Measurements from ENCODE around the gene PROC. TPM values are rescaled to one million over a fixed set of nuclear protein-coding genes. Genes with fewer than 3 reads are reported as not detected.

PROC gene
- total RNA-seq, 4 donors from 2014 or later, result not detected

GRCh38 chr2:127394492-127394891, 23.7 kb upstream of the PROC start:
- WGBS, 2 donors, result 89% methylated on average over 3 of the region's 3 CpGs
- H3K27ac ChIP-seq, result no peak overlapping the region
- no peak overlapping the region for H3K4me3 ChIP-seq
- peaks cover 0 to 10% (median 4%) of the 10 kb centered on the region in 4 donors for H3K4me1 ChIP-seq
- no peaks in the 10 kb centered on the region for H3K36me3 ChIP-seq
- no peak for DNase-seq (ENCODE audit: low spot score in 2 of 2)
- H3K27me3 ChIP-seq, result no peaks in the 10 kb centered on the region
- no peaks in the 10 kb centered on the region for H3K9me3 ChIP-seq
- TF ChIP-seq, protein P1, sequence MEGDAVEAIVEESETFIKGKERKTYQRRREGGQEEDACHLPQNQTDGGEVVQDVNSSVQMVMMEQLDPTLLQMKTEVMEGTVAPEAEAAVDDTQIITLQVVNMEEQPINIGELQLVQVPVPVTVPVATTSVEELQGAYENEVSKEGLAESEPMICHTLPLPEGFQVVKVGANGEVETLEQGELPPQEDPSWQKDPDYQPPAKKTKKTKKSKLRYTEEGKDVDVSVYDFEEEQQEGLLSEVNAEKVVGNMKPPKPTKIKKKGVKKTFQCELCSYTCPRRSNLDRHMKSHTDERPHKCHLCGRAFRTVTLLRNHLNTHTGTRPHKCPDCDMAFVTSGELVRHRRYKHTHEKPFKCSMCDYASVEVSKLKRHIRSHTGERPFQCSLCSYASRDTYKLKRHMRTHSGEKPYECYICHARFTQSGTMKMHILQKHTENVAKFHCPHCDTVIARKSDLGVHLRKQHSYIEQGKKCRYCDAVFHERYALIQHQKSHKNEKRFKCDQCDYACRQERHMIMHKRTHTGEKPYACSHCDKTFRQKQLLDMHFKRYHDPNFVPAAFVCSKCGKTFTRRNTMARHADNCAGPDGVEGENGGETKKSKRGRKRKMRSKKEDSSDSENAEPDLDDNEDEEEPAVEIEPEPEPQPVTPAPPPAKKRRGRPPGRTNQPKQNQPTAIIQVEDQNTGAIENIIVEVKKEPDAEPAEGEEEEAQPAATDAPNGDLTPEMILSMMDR (IDR thresholded peaks at IDR 0.05), result no peak
- TF ChIP-seq POLR2A (IDR thresholded peaks at IDR 0.05), result no peak
- no peak for TF ChIP-seq EP300 (IDR thresholded peaks at IDR 0.05)

GRCh38 chr2:127397568-127398238, 20.5 kb upstream of the PROC start:
- no peak for DNase-seq (ENCODE audit: low spot score in 2 of 2)
- Histone ChIP-seq H3K4me3 (no peak overlapping the region), H3K9me3 (no peaks in the 10 kb centered on the region), H3K27me3 (no peaks in the 10 kb centered on the region), H3K36me3 (no peaks in the 10 kb centered on the region), H3K27ac (peak overlapping the region in 1 of 4 donors; percentile 6), H3K4me1 (peaks cover 0 to 23% (median 5%) of the 10 kb centered on the region in 4 donors)
- WGBS, 2 donors, result 88 to 95% methylated on average over 9 of the region's 9 CpGs
- no peak for TF ChIP-seq POLR2A (IDR thresholded peaks at IDR 0.05)
- TF ChIP-seq EP300 (IDR thresholded peaks at IDR 0.05), result no peak
- TF ChIP-seq, protein P1 (IDR thresholded peaks at IDR 0.05), result no peak

- peak; percentile 51 to 77 for DNase-seq (ENCODE audit: low spot score in 2 of 2)
- 6 to 10% methylated on average over 3 to 4 of the region's 4 CpGs for WGBS, 2 donors
- H3K9me3 ChIP-seq, result no peaks in the 10 kb centered on the region
- no peaks in the 10 kb centered on the region for H3K27me3 ChIP-seq
- no peaks in the 10 kb centered on the region for H3K36me3 ChIP-seq
- H3K4me3 ChIP-seq, result no peak overlapping the region
- TF ChIP-seq POLR2A (IDR thresholded peaks at IDR 0.05) (no peak), EP300 (IDR thresholded peaks at IDR 0.05) (peak in 1 of 2 donors; percentile 25)
- TF ChIP-seq, protein P1 (IDR thresholded peaks at IDR 0.05), result no peak
- peak overlapping the region in 1 of 4 donors; percentile 6 for H3K27ac ChIP-seq
- H3K4me1 ChIP-seq, result peaks cover 0 to 23% (median 5%) of the 10 kb centered on the region in 4 donors
These were observed 20.0 kb upstream of the PROC start for GRCh38 chr2:127398239-127398590.

DNA sequence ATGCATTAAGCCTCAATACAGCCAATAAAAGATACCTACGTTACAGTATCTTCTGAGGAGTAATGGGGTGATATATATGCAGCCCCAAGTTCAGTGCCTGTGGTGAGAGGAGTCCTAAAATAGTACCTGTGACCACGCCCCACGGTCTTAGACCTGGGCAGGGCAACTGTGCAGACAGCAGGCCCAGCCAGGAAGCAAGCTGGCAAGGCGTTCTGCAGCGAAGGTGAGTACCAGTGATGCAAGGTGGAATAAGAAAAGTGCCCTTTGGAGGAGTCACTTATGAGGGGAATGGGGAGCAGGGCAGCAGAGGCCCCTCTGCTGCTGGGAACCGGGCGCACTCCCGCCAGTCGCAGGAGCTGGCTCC, 17.7 kb upstream of the PROC start:
- no peak for DNase-seq (ENCODE audit: low spot score in 2 of 2)
- Histone ChIP-seq H3K9me3 (no peaks in the 10 kb centered on the region), H3K27ac (peak overlapping the region in 1 of 4 donors; percentile 37), H3K4me3 (no peak overlapping the region), H3K27me3 (no peaks in the 10 kb centered on the region), H3K36me3 (no peaks in the 10 kb centered on the region), H3K4me1 (peaks cover 0 to 23% (median 8%) of the 10 kb centered on the region in 4 donors)
- 58 to 71% methylated on average over 9 of the region's 9 CpGs for WGBS, 2 donors
- TF ChIP-seq POLR2A (IDR thresholded peaks at IDR 0.05) (no peak), EP300 (IDR thresholded peaks at IDR 0.05) (no peak)
- TF ChIP-seq, protein P1 (IDR thresholded peaks at IDR 0.05), result no peak

- 51 to 58% methylated on average over 24 to 30 of the region's 39 CpGs for WGBS, 2 donors
- Histone ChIP-seq H3K4me1 (peaks cover 0 to 23% (median 8%) of the 10 kb centered on the region in 4 donors), H3K36me3 (no peaks in the 10 kb centered on the region), H3K27me3 (no peaks in the 10 kb centered on the region), H3K4me3 (no peak overlapping the region), H3K9me3 (no peaks in the 10 kb centered on the region), H3K27ac (peak overlapping the region in 1 of 4 donors; percentile 37)
- no peak for DNase-seq (ENCODE audit: low spot score in 2 of 2)
- no peak for TF ChIP-seq EP300 (IDR thresholded peaks at IDR 0.05)
- no peak for TF ChIP-seq POLR2A (IDR thresholded peaks at IDR 0.05)
- TF ChIP-seq, protein P1 (IDR thresholded peaks at IDR 0.05), result no peak
These were observed 17.1 kb upstream of the PROC start for GRCh38 chr2:127400897-127401756.

All from tibial nerve (tissue), 4 donors.